Measurements from ENCODE around the gene KL.

Gene KL

GRCh38 chr13:33070713-33071112, 54.5 kb downstream of the KL start:
- no peaks in the 10 kb centered on the region for H3K36me3 ChIP-seq (ENCODE audit: insufficient read depth, low read length)
- H3K9me3 ChIP-seq (ENCODE audit: control insufficient read depth, insufficient read depth, low read length): no peaks in the 10 kb centered on the region
- H3K9ac ChIP-seq (ENCODE audit: low read depth, low read length): no peak overlapping the region
- H3K4me1 ChIP-seq (ENCODE audit: insufficient read depth, low read length): peaks cover 10% of the 10 kb centered on the region; the same call in 1 of the 2 replicates

- Histone ChIP-seq H3K4me1 (ENCODE audit: insufficient read depth, low read length) (peaks cover 10% of the 10 kb centered on the region; the same call in 1 of the 2 replicates), H3K36me3 (ENCODE audit: insufficient read depth, low read length) (no peaks in the 10 kb centered on the region), H3K9ac (ENCODE audit: low read depth, low read length) (no peak overlapping the region), H3K9me3 (ENCODE audit: control insufficient read depth, insufficient read depth, low read length) (no peaks in the 10 kb centered on the region)
Measured at GRCh38 chr13:33072282-33072681, 56.1 kb downstream of the KL start.

- Histone ChIP-seq H3K9ac (ENCODE audit: low read depth, low read length) (no peak overlapping the region), H3K36me3 (ENCODE audit: insufficient read depth, low read length) (no peaks in the 10 kb centered on the region), H3K9me3 (ENCODE audit: control insufficient read depth, insufficient read depth, low read length) (no peaks in the 10 kb centered on the region), H3K4me1 (ENCODE audit: insufficient read depth, low read length) (peaks cover 10% of the 10 kb centered on the region; the same call in 1 of the 2 replicates)
Measured at GRCh38 chr13:33072759-33073158, 56.5 kb downstream of the KL start.

- no peaks in the 10 kb centered on the region for H3K36me3 ChIP-seq (ENCODE audit: insufficient read depth, low read length)
- no peaks in the 10 kb centered on the region for H3K9me3 ChIP-seq (ENCODE audit: control insufficient read depth, insufficient read depth, low read length)
- H3K9ac ChIP-seq (ENCODE audit: low read depth, low read length): no peak overlapping the region
- H3K4me1 ChIP-seq (ENCODE audit: insufficient read depth, low read length): peaks cover 10% of the 10 kb centered on the region; the same call in 1 of the 2 replicates
Measured at GRCh38 chr13:33073338-33073737, 57.1 kb downstream of the KL start.

- H3K9me3 ChIP-seq (ENCODE audit: control insufficient read depth, insufficient read depth, low read length): no peaks in the 10 kb centered on the region
- H3K36me3 ChIP-seq (ENCODE audit: insufficient read depth, low read length): no peaks in the 10 kb centered on the region
- no peak overlapping the region for H3K9ac ChIP-seq (ENCODE audit: low read depth, low read length)
- H3K4me1 ChIP-seq (ENCODE audit: insufficient read depth, low read length): peaks cover 8% of the 10 kb centered on the region; the same call in 1 of the 2 replicates
Measured at GRCh38 chr13:33076001-33076992, 60.1 kb downstream of the KL start.

- H3K36me3 ChIP-seq (ENCODE audit: insufficient read depth, low read length): no peaks in the 10 kb centered on the region
- no peak overlapping the region for H3K9ac ChIP-seq (ENCODE audit: low read depth, low read length)
- H3K9me3 ChIP-seq (ENCODE audit: control insufficient read depth, insufficient read depth, low read length): no peaks in the 10 kb centered on the region
- H3K4me1 ChIP-seq (ENCODE audit: insufficient read depth, low read length): no peaks in the 10 kb centered on the region
Measured at GRCh38 chr13:33078263-33078662, 62.0 kb downstream of the KL start.

- Histone ChIP-seq H3K36me3 (ENCODE audit: insufficient read depth, low read length) (no peaks in the 10 kb centered on the region), H3K9me3 (ENCODE audit: control insufficient read depth, insufficient read depth, low read length) (no peaks in the 10 kb centered on the region), H3K4me1 (ENCODE audit: insufficient read depth, low read length) (no peaks in the 10 kb centered on the region), H3K9ac (ENCODE audit: low read depth, low read length) (no peak overlapping the region)
Measured at GRCh38 chr13:33079960-33080359, 63.7 kb downstream of the KL start.

GRCh38 chr13:33080972-33081590, 64.9 kb downstream of the KL start:
- Histone ChIP-seq H3K4me1 (ENCODE audit: insufficient read depth, low read length) (no peaks in the 10 kb centered on the region), H3K36me3 (ENCODE audit: insufficient read depth, low read length) (no peaks in the 10 kb centered on the region), H3K9ac (ENCODE audit: low read depth, low read length) (no peak overlapping the region), H3K9me3 (ENCODE audit: control insufficient read depth, insufficient read depth, low read length) (no peaks in the 10 kb centered on the region)

- Histone ChIP-seq H3K9me3 (ENCODE audit: control insufficient read depth, insufficient read depth, low read length) (no peaks in the 10 kb centered on the region), H3K4me1 (ENCODE audit: insufficient read depth, low read length) (no peaks in the 10 kb centered on the region), H3K36me3 (ENCODE audit: insufficient read depth, low read length) (no peaks in the 10 kb centered on the region), H3K9ac (ENCODE audit: low read depth, low read length) (no peak overlapping the region)
Measured at GRCh38 chr13:33081666-33082065, 65.4 kb downstream of the KL start.

- H3K36me3 ChIP-seq (ENCODE audit: insufficient read depth, low read length): no peaks in the 10 kb centered on the region
Measured at GRCh38 chr13:33083054-33083453, 66.8 kb downstream of the KL start.

GRCh38 chr13:33087091-33087490, 70.9 kb downstream of the KL start:
- Histone ChIP-seq H3K9me3 (ENCODE audit: control insufficient read depth, insufficient read depth, low read length) (no peaks in the 10 kb centered on the region), H3K36me3 (ENCODE audit: insufficient read depth, low read length) (no peaks in the 10 kb centered on the region), H3K9ac (ENCODE audit: low read depth, low read length) (no peak overlapping the region), H3K4me1 (ENCODE audit: insufficient read depth, low read length) (peaks cover 4% of the 10 kb centered on the region; the same call in 1 of the 2 replicates)

More at GRCh38 chr13:33083054-33083453, 66.8 kb downstream of the KL start:
- H3K4me1 ChIP-seq (ENCODE audit: insufficient read depth, low read length): no peaks in the 10 kb centered on the region
- no peak overlapping the region for H3K9ac ChIP-seq (ENCODE audit: low read depth, low read length)
- no peaks in the 10 kb centered on the region for H3K9me3 ChIP-seq (ENCODE audit: control insufficient read depth, insufficient read depth, low read length)

- H3K9me3 ChIP-seq (ENCODE audit: control insufficient read depth, insufficient read depth, low read length): no peaks in the 10 kb centered on the region
- H3K4me1 ChIP-seq (ENCODE audit: insufficient read depth, low read length): peaks cover 9% of the 10 kb centered on the region; the same call in 1 of the 2 replicates
- no peaks in the 10 kb centered on the region for H3K36me3 ChIP-seq (ENCODE audit: insufficient read depth, low read length)
- H3K9ac ChIP-seq (ENCODE audit: low read depth, low read length): no peak overlapping the region
Measured at GRCh38 chr13:33087790-33088189, 71.6 kb downstream of the KL start.

GRCh38 chr13:33089311-33089710, 73.1 kb downstream of the KL start:
- Histone ChIP-seq H3K9ac (ENCODE audit: low read depth, low read length) (no peak overlapping the region), H3K36me3 (ENCODE audit: insufficient read depth, low read length) (no peaks in the 10 kb centered on the region), H3K9me3 (ENCODE audit: control insufficient read depth, insufficient read depth, low read length) (no peaks in the 10 kb centered on the region)

GRCh38 chr13:33090755-33091414, 74.7 kb downstream of the KL start:
- Histone ChIP-seq H3K4me1 (ENCODE audit: insufficient read depth, low read length) (peaks cover 9% of the 10 kb centered on the region; the same call in 1 of the 2 replicates), H3K9ac (ENCODE audit: low read depth, low read length) (no peak overlapping the region), H3K36me3 (ENCODE audit: insufficient read depth, low read length) (no peaks in the 10 kb centered on the region), H3K9me3 (ENCODE audit: control insufficient read depth, insufficient read depth, low read length) (no peaks in the 10 kb centered on the region)

More at GRCh38 chr13:33089311-33089710, 73.1 kb downstream of the KL start:
- peaks cover 9% of the 10 kb centered on the region; the same call in 1 of the 2 replicates for H3K4me1 ChIP-seq (ENCODE audit: insufficient read depth, low read length)
